BE2C (cell line): ENCODE measurements around the gene IPPK.

Experiments used
- DNase-seq: peaks from one replicate; pipeline ENCODE4 v3.0.0-alpha.2; 2020
- H3K27me3 ChIP-seq: fragments of 250-450 bp; sonication (Bioruptor Pico); 2 replicates; pipeline ENCODE4 v1.5.1; 2020; ENCODE audit warnings: mild to moderate bottlenecking
- H3K36me3 ChIP-seq: fragments of 250-450 bp; sonication (Bioruptor Pico); 2 replicates; pipeline ENCODE4 v1.5.1; 2020; ENCODE audit warnings: mild to moderate bottlenecking
- H3K4me1 ChIP-seq: fragments of 250-450 bp; sonication (Bioruptor Pico); 2 replicates; pipeline ENCODE4 v1.5.1; 2020
- H3K4me3 ChIP-seq: 2 replicates; pipeline ENCODE4 v1.5.1; 2011; ENCODE audit warnings: low read depth, low read length
- H3K9me3 ChIP-seq: fragments of 250-450 bp; sonication (Bioruptor Pico); 2 replicates; pipeline ENCODE4 v1.5.1; 2020
- TF ChIP-seq, protein P1 (sequence below): IDR thresholded peaks from 2 replicates; pipeline ENCODE4 v1.5.1; 2012; ENCODE audit warnings: mild to moderate bottlenecking, low read depth, low read length

IPPK gene

DNA sequence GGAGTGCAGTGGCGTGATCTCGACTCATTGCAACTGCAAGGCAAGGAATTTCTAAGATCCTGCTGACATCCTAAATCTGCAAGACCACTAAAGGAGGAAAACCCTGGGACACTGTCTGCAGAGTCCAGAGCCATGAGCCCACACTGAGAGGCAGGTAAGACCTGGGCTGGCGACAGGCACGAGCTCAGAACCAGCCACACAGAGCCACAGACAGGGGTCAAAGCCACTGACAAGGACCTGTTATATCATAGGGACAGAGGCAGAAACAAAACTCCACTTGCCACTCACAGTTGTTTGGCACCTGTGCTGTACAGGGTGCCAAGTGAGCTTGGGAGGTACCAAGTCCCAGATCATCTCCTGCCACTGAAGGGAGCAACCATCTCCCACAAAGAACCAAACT is 34.2 kb downstream of the IPPK start:
- TF ChIP-seq, protein P1, sequence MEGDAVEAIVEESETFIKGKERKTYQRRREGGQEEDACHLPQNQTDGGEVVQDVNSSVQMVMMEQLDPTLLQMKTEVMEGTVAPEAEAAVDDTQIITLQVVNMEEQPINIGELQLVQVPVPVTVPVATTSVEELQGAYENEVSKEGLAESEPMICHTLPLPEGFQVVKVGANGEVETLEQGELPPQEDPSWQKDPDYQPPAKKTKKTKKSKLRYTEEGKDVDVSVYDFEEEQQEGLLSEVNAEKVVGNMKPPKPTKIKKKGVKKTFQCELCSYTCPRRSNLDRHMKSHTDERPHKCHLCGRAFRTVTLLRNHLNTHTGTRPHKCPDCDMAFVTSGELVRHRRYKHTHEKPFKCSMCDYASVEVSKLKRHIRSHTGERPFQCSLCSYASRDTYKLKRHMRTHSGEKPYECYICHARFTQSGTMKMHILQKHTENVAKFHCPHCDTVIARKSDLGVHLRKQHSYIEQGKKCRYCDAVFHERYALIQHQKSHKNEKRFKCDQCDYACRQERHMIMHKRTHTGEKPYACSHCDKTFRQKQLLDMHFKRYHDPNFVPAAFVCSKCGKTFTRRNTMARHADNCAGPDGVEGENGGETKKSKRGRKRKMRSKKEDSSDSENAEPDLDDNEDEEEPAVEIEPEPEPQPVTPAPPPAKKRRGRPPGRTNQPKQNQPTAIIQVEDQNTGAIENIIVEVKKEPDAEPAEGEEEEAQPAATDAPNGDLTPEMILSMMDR: no peak
- H3K4me1 ChIP-seq: no peaks in the 10 kb centered on the region
- no peak for DNase-seq
- H3K27me3 ChIP-seq: no peaks in the 10 kb centered on the region
- H3K4me3 ChIP-seq: no peak overlapping the region
- no peaks in the 10 kb centered on the region for H3K9me3 ChIP-seq
- H3K36me3 ChIP-seq: peaks cover 65% of the 10 kb centered on the region

GRCh38 chr9:92634712-92635605 is 35.0 kb downstream of the IPPK start:
- Histone ChIP-seq H3K27me3 (no peaks in the 10 kb centered on the region), H3K9me3 (no peaks in the 10 kb centered on the region), H3K4me1 (no peaks in the 10 kb centered on the region), H3K36me3 (peaks cover 60% of the 10 kb centered on the region), H3K4me3 (no peak overlapping the region)
- TF ChIP-seq, protein P1: peak; percentile 98
- DNase-seq: peak; percentile 85

GRCh38 chr9:92633614-92634278 is 36.2 kb downstream of the IPPK start:
- Histone ChIP-seq H3K4me1 (no peaks in the 10 kb centered on the region), H3K36me3 (peaks cover 51% of the 10 kb centered on the region), H3K4me3 (no peak overlapping the region), H3K9me3 (no peaks in the 10 kb centered on the region), H3K27me3 (no peaks in the 10 kb centered on the region)
- DNase-seq: no peak
- TF ChIP-seq, protein P1: no peak

- no peaks in the 10 kb centered on the region for H3K4me1 ChIP-seq
- H3K36me3 ChIP-seq: peaks cover 42% of the 10 kb centered on the region
- TF ChIP-seq, protein P1: no peak
Observed at GRCh38 chr9:92632641-92633040, 37.3 kb downstream of the IPPK start.

GRCh38 chr9:92631452-92632343 is 38.2 kb downstream of the IPPK start:
- no peaks in the 10 kb centered on the region for H3K4me1 ChIP-seq
- peaks cover 39% of the 10 kb centered on the region for H3K36me3 ChIP-seq
- TF ChIP-seq, protein P1: no peak
- DNase-seq: no peak
- H3K4me3 ChIP-seq: no peak overlapping the region
- no peaks in the 10 kb centered on the region for H3K9me3 ChIP-seq
- no peaks in the 10 kb centered on the region for H3K27me3 ChIP-seq

More at GRCh38 chr9:92632641-92633040, 37.3 kb downstream of the IPPK start:
- H3K27me3 ChIP-seq: no peaks in the 10 kb centered on the region
- H3K4me3 ChIP-seq: no peak overlapping the region
- no peak for DNase-seq
- no peaks in the 10 kb centered on the region for H3K9me3 ChIP-seq
